ENCODE data around the gene PLSCR5.

- TF ChIP-seq EGR1 (IDR thresholded peaks at IDR 0.05; ENCODE audit: low read depth in 2 of 2) = no peak
- no peak for TF ChIP-seq CTCF (IDR thresholded peaks at IDR 0.05; ENCODE audit: low read depth, low read length, missing input control)
Observed at GRCh38 chr3:146560678-146561077, 44.5 kb downstream of the PLSCR5 start.

Data from liver (tissue), 3 donors.